HG03135 (cell line): ENCODE measurements around the gene ANKRD36.
"Not testable (repeated sequence)": the region's sequence is repeated elsewhere in the genome, so short reads cannot be mapped to it uniquely, and the experiment has no call there.

Experiments
- ATAC-seq: cut with Tn5 transposase; IDR thresholded peaks from one replicate; pipeline ENCODE4 v1.9.1; 2021; ENCODE audit warnings: mild to moderate bottlenecking, moderate library complexity; ENCODE audit not compliant: unreplicated experiment

The ANKRD36 gene

DNA sequence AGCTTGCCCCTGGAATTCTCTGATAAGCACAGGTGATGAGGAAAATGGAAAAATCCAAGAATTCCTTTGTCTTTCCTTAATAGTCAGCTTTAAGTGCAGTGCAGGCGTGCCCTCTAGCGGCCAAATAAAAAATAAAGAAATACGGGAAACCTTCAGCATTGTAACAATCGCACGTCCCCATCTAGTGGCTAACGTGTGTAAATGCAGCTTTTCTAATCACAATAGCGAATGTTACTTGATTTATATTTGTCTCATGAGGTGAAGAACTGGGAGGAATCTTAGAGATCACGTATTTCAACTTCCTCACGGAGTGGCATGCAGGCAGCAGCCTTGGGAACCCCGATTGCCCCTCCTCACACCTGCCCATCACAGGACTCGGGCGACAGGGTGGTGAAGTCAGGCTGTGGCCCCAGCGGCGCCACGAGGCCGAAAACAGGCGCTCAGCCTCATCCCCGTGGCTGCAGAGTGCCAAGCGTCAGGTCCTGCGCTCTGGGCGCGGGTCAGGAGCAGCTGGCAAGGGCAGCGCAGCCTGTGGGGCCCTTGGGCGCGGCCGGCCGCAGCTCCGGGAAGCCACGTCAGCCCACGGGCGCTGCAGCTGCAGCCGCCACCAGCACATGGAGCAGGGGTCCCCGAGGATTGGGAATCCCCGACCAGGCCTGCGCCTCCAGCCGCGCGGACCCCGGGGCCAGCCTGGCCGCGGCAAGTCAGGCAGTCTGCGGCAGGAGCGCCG, 468 bp upstream of the ANKRD36 start:
- peak; percentile 49 for ATAC-seq

DNA sequence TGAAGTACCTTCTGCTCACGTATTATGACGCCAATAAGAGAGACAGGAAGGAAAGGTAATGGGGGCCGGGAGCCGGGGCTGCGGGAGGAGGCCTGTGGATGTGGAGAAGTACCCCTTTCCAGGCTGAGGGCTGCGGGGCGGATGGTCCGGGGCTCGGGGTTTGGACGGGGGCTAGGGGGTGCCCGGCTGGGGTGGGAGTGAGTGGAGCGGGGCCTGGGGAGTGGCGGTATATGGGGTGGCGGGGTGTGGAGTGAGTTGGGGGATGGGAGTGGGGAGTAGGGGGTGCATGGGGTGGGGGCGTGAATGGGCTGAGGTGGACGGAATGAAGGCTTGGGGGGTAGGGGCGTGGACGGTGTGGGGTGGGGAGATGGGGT, 916 bp downstream of the ANKRD36 start:
- ATAC-seq: not testable (repeated sequence)

- not testable (repeated sequence) for ATAC-seq
These were observed 16.1 kb downstream of the ANKRD36 start for GRCh38 chr2:97129090-97129489.

- not testable (repeated sequence) for ATAC-seq
These were observed 31.1 kb downstream of the ANKRD36 start for GRCh38 chr2:97144016-97144415.

DNA sequence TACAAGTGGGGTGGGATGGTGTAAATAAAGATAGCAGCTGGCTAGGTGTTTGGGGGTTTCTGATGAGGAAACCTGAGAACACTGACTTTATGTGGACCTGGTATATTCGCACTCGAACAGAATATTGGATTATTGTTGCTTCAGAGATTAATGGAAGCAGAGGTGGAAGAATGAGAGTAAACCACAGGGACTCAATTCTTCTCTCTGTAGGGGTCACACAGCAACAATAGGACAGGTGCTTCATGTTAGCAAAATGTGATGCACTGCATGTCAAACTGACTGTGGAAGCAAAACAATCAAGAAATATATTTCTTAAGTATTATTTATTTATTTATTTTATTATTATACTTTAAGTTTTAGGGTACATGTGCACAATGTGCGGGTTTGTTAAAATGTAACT, 53.6 kb downstream of the ANKRD36 start:
- not testable (repeated sequence) for ATAC-seq

DNA sequence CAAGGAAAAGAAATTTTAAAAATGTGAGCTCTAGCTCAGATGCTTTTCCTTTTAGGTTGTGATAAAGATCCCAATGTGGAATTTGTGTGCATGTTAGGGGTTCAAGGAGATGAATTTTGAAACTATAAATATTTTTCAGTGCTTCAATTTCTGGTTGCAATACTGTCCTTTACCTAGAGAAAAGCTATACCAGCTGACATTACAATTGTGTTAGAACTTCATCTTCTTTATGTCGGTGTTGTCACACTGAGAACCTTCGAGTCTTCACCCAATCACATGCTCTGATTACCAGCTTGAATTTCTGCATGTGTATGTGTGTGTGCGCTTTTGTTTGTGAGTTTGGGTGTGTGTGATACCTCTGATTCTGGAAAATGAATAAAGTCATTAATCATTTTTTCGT, 55.0 kb downstream of the ANKRD36 start:
- ATAC-seq: not testable (repeated sequence)

DNA sequence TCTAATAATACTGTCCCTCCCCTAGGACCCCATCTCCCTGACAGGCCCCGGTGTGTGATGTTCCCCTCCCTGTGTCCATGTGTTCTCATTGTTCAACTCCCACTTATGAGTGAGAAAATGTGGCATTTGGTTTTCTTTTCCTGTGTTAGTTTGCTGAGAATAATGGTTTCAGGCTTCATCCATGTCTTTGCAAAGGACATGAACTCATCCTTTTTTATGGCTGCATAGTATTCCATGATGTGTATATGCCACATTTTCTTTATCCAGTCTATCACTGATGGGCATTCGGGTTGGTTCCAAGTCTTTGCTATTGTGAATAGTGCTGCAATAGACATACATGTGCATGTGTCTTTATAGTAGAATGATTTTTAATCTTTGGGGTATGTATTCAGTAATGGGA, 55.6 kb downstream of the ANKRD36 start:
- not testable (repeated sequence) for ATAC-seq

- not testable (repeated sequence) for ATAC-seq
These were observed 67.4 kb downstream of the ANKRD36 start for GRCh38 chr2:97180391-97180790.

DNA sequence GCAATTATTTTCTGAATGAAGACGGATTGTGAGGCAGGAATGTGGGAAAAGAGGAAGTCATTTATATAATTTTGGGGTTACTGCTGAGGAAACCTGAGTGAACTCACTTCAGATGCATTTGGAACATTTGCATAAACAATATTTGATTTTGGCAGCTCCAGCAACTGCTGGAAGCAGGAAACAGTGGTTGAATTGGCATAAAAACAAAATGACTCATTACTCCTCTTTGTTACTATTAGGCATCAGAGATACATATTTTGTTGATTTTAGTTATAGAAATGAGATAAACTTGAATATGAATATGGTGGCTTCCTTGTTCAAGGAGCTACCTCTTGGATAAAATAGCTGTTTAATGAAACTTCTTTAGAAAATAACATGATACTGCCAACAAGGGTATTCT, 82.4 kb downstream of the ANKRD36 start:
- ATAC-seq: not testable (repeated sequence)

- ATAC-seq: not testable (repeated sequence)
These were observed 84.3 kb downstream of the ANKRD36 start for GRCh38 chr2:97197251-97197650.

GRCh38 chr2:97200887-97201286, 87.9 kb downstream of the ANKRD36 start:
- ATAC-seq: not testable (repeated sequence)

GRCh38 chr2:97202643-97203250, 89.8 kb downstream of the ANKRD36 start:
- ATAC-seq: not testable (repeated sequence)

- no peak for ATAC-seq
These were observed 97.4 kb downstream of the ANKRD36 start for GRCh38 chr2:97210325-97210724.

DNA sequence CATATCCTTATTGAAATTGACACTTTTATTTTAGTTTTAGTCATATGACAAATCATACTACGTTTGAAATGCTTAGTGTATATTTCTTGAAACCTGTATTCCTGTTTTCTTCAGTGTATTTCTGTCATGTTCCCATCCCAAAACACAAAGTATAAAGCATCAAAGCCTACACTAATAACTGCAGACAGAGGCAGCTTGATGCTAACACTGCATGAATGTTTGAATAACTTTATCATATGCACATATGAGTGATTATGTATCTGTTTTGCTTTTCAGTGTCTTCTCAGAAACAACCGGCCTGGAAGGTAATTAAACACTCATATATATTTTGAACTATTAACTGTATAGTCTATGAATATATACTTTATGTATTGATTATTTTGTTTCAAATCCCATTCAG, 102.1 kb downstream of the ANKRD36 start:
- not testable (repeated sequence) for ATAC-seq

- ATAC-seq: not testable (repeated sequence)
These were observed 118.1 kb downstream of the ANKRD36 start for GRCh38 chr2:97230848-97231585.

DNA sequence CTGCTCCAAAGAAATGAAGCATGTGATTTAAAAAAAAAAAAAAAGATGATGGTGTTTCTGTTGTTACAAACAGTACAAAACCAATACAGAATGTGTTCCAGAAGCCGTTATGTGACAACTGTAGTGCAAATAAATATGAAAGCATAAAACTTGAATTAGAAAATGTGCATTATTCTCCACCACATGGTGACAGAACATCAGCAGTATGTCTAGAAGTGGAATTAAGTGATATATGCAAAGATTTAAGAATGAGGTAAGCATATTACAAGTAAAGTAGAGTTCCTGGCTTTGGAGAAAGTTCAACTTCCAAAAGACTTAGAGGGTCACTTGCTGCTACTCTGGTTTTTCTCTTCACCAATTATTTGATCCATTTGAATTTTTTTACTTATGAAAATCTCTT, 120.0 kb downstream of the ANKRD36 start:
- ATAC-seq: not testable (repeated sequence)

- not testable (repeated sequence) for ATAC-seq
These were observed 120.8 kb downstream of the ANKRD36 start for GRCh38 chr2:97233660-97234295.

- ATAC-seq: not testable (repeated sequence)
These were observed 148.2 kb downstream of the ANKRD36 start for GRCh38 chr2:97261192-97261591.

DNA sequence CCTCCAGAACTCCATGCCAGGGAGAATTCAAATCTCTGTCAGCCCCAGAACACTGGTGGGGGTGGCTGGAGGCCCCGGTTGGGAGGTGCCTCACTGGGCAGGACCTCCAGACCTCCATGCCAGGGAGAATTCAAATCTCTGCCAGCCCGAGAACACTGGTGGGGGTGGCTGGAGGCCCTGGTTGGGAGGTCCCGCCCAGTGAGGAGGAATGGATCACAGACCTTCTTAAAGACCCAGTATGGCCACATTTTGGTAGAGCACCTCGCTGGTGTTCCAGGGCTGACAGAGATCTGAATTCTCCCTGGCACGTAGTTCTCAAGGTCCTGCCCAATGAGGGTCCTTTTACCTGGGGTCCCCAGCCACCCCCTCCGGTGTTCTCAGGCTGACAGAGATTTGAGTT, 153.5 kb downstream of the ANKRD36 start:
- ATAC-seq: not testable (repeated sequence)

DNA sequence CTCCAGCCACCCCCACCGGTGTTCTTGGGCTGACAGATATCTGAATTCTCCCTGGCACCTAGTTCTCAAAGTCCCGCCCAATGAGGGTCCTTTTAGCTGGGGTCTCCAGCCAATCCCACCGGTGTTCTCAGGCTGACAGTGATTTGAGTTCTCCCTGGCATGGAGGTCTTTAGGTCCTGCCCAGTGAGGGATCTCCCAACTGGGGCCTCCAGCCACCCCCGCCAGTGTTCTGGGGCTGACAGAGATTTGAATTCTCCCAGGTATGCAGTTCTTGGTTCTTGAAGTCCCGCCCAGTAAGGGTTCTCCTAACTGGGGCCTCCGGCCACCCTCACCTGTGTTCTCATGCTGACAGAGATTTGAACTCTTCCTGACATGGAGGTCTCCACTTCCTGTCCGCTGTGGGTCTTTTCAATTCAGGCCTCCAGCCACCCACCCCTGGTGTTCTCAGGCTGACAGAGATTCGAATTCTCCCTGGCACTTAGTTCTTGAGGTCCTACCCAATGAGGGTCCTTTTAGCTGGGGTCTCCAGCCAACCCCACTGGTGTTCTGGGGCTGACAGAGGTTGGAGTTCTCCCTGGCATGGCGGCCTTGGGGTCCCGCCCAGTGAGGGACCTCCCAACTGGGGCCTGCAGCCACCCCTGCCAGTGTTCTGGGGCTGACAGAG, 154.6 kb downstream of the ANKRD36 start:
- ATAC-seq: no peak
